Activated CD4-positive, CD25-positive, alpha-beta regulatory T cell treated with anti-CD3 and anti-CD28 coated beads, Interleukin-2, amount 50 U/mL, for 16 hours (primary cell): ENCODE results near the gene CCSER1.
"Not testable (repeated sequence)": the region's sequence is repeated elsewhere in the genome, so short reads cannot be mapped to it uniquely, and the experiment has no call there.

ENCODE experiments used
- DNase-seq: peaks from one replicate; pipeline ENCODE4 v3.0.0-alpha.2; 2020; ENCODE audit warnings: low read depth, low spot score

CCSER1 gene

DNA sequence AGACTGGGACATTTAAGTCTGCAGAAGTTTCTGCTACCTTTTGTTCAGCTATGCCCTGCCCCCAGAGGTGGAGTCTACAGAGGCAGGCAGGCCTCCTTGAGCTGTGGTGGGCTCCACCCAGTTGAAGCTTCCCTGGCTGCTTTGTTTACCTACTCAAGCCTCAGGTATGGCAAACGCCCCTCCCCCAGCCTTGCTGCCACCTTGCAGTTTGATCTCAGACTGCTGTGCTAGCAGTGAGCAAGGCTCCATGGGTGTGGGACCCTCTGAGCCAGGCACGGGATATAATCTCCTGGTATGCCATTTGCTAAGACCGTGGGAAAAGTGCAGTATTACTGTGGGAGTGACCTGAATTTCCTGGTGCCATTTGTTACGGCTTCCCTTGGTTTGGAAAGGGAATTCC, 1026.8 kb downstream of the CCSER1 start:
- DNase-seq = not testable (repeated sequence)

DNA sequence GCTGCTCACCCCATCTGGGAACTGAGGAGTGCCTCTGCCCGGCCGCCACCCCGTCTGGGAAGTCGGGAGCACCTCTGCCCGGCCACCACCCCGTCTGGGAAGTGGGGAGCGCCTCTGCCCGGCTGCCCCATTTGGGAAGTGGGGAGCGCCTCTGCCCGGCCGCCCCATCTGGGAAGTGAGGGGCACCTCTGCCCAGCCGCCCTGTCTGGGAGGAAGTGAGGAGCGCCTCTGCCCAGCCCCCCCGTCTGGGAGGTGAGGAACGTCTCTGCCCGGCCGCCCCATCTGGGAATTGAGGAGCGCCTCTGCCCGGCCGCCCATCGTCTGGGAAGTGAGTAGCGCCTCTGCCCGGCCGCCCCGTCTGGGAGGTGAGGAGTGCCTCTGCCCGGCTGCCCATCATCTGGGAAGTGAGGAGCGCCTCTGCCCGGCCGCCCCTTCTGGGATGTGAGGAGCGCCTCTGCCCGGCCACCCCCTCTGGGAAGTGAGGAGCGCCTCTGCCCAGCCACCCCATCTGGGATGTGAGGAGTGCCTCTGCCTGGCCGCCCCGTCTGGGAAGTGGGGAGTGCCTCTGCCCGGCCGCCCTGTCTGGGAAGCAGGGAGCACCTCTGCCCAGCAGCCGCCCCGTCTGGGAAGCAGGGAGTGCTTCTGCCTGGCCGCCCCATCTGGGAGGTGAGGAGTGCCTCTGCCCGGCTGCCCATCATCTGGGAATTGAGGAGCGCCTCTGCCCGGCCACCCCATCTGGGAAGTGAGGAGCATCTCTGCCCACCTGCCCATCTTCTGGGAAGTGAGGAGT, 1040.9 kb downstream of the CCSER1 start:
- not testable (repeated sequence) for DNase-seq

DNA sequence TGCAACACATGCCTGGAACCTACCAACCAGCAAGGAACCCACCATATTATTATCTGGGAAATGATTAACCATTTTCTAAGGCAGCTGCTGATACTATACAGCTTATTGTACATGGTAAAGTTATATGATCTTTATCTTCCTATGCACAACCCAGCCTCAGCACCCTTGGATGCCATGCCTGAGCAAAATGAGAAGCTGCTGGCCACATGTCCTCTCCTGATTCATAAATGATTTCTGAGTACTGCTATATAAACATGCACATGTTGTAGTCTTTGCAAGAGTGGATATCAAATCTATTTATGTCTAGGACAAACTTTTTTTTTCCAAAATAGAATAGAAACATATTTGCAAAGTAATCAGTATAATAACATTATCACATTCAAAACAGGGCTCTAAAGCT, 1043.6 kb downstream of the CCSER1 start:
- no peak for DNase-seq

DNA sequence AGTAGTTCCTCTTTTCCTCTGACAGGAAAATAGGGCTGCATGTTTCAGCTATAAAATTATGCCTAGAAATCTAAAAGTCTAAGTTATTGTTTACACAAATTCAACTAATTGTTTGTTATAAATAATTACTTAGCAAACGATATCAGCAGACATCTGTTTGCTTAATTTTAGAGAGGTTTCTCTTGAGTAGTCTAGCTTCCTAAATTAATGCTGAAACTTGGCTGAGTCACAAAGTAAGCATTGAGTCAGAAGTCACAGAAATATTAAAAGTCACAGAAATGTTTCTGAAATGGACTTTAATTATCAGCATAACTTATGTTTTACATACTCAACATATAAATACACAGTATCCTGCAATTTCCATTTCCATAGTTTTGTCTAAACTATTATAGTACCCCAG, 1044.0 kb downstream of the CCSER1 start:
- no peak for DNase-seq

DNA sequence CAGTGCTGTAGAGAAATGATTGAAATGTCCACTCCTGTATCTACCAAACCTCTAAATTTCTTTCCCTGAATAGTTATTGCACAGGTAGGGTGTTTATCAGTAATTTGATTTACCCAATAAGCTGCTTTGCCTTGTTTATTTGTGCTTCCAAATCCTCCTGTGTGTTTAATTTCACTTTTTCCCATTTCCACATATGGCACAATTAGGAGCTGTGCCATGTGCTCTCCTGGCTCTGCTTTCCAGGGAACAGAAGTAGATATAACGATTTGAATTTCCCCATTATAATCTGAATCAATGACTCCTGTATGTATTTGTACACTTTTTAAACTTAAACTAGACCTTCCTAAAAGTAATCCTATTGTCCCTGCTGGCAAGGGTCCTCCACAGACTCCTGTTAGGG, 1057.9 kb downstream of the CCSER1 start:
- not testable (repeated sequence) for DNase-seq

DNA sequence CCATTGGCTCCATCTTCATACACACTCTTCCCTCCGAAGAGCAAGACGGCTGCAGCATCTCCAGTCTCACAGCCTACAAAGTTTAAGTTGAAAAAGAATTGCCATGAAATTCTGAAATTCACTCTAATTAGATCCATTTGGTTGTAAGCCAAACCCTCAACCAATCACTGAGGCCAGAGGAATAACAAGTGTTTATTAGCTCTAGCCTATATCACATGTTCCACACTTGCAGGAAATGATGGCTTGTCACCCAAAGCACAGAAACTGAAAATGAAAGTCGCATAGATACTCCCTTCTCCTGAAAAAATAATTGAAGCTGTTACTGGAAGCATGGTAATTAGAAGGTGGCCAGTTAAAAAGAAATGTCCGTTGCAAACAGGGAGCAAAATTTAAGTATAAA, 1071.8 kb downstream of the CCSER1 start:
- no peak for DNase-seq

DNA sequence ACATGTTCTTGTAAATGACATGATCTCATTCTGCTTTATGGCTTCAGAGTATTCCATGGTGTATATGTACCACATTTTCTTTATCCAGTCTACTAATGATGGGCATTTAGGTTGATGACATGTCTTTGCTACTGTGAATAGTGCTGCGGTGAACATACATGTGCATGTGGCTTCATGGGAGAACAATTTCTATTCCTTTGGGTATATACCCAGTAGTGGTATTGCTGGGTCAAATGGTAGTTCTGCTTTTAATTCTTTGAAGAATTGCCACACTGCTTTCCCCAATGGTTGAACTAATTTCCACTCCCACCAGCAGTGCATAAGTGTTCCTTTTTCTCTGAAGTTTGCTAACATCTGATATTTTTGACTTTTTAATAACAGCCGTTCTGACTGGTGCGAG, 1080.3 kb downstream of the CCSER1 start:
- no peak for DNase-seq

DNA sequence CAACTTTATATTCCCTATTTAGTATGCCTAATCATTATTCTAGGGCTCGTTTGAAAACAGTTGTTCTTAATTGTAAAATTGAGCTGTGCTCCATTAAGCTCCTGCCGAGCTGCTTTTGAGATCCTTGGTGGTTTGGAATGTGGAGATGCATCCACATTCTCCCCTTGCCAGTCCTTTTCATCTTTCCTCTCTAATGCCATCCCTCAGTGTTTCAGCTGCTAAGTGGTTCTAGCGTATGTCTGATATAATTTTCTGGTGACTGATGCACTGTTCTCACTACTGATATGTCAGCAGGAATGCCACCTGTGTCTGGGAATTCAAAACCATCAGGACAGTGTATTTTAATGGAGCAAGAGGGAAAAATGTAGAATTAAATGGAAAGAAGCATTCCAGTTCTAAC, 1085.0 kb downstream of the CCSER1 start:
- DNase-seq = no peak

DNA sequence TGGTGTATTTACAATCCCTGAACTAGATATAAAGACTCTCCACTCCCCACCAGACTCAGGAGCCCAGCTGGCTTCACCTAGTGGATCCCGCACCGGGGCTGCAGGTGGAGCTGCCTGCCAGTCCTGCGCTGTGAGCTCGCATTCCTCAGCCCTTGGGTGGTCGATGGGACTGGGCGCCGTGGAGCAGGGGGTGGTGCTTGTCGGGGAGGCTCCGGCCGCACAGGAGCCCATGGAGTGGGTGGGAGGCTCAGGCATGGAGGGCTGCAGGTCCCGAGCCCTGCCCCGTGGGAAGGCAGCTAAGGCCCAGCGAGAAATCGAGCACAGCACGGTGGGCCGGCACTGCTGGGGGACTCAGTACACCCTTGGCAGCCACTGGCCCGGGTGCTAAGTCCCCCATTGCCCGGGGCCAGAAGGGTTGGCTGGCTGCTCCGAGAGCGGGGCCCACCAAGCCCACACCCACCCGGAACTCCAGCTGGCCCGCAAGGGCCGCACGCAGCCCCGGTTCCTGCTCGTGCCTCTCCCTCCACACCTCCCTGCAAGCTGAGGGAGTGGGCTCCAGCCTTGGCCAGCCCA, 1090.7 kb downstream of the CCSER1 start:
- not testable (repeated sequence) for DNase-seq

DNA sequence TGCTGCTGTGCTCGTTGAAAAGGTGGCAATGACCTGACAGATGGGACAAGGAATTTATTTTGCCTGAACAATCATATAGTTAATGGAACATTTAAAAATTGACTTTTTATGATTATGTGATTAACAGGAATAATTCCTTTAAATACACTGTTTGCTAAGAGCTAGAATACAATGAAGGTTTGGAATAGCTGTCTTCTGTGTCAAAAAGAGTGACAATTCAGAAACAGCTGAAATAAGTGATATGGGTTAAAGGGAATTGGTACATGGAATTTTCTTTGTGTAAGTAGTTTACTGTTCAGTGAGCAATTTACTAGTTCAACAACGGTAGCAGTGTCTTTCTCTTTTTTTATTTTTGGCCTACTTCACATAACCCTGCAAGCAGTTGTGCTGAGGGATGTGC, 1093.1 kb downstream of the CCSER1 start:
- no peak for DNase-seq

DNA sequence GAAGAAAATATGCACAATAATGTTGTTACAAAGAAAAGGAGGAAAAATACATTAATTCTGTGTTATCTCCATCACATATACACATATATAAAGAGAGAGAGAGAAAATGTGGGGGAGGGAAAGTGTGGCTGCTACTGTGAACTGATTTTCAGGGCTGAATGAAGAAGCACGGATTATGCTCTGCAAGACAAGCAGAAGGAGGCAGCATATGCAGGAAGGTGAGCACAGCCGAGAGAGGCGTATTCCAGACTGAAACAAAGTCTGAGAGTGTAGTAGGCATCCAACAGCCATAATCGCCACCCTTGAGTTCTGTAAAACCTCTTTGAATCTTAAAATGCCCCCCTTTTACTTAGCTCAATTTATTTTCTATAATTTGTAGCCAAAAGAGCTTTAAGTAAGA, 1094.8 kb downstream of the CCSER1 start:
- DNase-seq = no peak

DNA sequence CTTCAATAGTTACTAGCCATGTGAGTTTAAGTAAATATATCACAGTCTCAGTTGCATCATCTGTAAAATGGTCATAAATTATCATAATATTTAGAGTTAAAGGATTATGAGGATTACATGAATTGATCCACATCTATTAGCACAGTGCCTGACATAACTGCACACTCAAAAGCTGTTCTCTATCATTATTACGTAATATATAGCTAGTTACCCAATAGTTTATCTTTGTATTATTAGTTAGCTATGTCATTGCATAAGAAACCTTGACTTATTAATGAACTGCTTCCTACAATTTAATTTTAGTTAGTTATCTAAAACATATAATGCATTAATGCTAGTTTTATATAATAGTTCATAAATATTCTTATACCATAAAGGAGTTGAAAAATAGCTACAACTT, 1099.7 kb downstream of the CCSER1 start:
- no peak for DNase-seq

DNA sequence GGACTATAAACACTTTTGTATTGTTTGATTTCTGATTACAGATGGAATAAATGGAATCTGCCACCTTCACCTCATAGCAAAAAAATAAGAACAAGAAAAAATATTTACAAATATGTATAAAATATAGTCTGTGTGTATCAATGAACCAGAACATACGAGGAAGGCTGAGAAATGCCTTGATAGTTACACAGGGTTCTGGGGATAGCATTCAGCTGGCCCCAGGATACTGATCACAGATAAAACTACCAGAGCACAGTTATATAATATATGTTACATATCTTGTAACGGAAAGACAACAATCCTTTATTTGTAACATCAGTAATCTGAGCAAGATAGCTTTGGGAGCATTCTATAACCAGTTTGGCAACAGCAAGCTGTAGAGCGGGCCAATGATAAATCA, 1101.5 kb downstream of the CCSER1 start:
- DNase-seq = no peak

DNA sequence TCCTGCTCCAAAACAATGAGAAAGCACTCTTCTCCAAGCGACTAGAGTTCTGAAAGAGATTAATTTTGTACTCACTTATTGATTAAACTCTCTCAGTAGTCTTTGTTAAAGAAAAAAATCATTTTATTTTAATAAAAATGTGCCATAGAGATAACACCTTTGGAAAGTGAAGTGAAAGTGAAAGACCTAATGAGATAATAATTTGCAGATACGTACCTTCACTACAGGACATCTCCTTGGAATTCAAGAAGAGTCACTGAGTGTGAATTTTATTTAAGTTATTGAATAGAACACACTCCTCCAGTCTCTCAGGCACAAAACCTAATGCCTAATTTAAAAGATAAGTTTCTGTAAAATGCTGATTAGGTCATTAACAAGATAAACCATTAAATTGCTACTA, 1106.0 kb downstream of the CCSER1 start:
- DNase-seq = no peak

DNA sequence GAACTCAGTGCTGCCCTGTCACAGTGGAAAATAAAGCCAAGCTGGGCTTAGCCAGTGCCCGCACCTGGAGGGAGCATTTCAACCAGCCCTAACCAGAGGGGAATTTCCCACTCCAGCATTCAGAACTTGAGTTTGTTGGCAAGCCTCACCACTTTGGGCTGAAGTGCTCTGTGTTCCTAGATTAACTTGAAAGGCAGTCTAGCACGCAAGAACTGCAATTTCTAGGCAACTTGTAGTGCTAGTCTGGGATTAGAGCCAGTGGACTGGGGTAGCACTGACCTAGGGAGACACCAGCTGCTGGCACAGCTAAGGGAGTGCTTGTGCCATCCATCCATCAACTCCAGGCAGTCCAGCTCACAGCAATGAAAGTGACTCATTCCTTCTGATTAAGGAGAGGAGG, 1115.9 kb downstream of the CCSER1 start:
- no peak for DNase-seq

DNA sequence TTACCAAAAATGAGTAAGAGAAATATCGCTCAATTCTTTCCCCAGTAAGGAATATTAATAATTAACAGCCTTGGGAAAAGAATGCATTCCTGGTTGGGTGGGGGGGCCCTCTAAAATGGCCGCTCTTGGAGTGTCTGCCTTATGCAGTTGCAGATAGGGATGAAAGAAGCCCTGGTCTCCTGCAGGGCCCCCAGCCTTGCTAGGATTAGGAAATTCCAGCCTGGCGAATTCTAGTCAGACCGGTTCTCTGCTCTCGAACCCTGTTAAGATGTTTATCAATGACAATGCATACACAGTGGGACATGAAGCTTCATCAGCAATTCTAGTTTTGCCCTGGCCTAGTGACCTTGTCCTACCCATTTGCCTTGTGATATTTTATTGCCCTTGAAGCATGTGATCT, 1128.8 kb downstream of the CCSER1 start:
- DNase-seq = no peak

DNA sequence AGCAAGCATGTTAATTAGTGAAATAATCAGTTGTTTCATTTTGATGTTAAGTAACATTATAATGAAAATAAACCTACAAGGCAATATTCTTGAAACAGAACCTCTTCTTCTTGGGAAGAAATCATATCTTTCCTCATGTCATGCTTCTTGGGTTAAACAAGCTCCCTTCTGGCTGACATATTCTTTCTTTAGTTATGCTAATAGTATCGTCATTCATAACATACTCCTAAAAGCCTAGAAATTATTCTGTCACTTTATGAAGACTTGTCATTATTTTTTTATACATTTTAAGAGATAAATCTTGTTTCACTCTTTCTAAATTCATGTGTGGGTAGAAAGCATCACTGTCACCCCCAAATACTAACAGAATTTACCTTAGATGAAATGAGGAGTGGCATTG, 1129.6 kb downstream of the CCSER1 start:
- no peak for DNase-seq

DNA sequence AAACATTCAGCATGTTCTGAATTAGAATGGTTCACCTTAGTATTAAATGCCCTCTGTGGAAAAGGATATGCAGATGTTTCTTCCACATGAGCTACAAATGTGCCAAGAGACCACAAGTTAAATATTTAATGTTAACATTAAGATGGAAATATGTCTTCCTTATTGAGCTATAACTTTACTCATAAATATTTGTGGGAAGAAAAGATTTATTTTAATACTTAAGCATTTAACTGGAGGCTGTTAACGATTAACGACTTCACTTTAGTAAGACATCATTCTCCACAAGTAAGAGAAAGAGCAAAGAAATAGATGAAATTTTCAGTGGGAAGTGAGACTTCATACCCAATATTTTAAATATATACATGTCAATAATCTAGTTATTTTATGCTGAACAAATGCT, 1130.5 kb downstream of the CCSER1 start:
- DNase-seq = no peak

DNA sequence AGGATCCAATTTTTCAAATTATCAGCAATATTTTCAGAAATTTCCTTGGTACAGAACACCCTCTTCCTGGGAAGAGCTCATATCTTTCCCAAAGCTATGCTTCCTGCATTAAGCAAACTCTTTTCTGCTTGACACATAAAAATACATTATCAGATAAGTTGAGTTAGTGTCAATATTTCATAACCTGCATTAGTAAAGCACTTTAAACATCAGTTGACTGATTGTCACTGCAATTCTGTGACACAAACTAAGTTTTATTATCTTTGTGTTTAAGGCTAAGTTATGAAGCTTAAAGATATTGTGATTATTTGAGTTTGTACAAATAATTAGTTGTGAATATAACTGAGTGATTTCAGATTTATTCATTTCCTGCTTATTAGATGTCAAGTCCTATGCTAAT, 1131.1 kb downstream of the CCSER1 start:
- no peak for DNase-seq

DNA sequence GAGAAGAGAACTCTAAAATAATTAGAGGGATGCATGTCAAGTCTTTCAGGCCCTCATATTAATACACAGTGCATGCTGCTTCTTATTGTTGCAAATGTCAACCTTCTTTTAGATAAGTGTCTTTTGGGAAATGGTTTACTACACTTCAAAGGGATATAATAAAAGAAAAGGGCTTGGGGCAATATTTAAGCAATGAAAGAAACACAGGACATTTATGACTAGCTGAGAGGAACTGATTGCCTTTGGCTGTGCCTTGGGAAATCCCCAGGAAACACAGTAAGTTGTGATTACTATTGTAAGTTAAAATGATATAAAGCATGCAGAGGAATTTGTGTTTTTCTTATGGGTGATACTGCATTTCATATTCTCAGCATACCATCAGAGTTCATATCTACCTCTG, 1140.3 kb downstream of the CCSER1 start:
- DNase-seq = no peak

DNA sequence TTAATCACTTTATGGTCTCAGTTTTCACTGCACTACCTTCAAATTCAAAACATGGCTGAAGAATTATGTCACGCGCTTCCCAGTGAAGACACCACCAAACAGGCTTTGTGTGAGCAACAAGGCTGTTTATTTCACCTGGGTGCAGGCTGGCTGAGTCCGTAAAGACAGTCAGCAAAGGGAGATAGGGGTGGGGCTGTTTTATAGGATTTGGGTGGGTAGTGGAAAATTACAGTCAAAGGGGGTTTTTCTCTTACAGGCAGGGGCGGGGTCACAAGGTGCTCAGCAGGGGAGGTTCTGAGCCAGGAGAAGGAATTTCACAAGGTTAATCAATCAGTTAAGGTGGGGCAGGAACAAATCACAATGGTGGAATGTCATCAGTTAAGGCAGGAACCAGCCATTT, 1141.3 kb downstream of the CCSER1 start:
- DNase-seq = not testable (repeated sequence)

DNA sequence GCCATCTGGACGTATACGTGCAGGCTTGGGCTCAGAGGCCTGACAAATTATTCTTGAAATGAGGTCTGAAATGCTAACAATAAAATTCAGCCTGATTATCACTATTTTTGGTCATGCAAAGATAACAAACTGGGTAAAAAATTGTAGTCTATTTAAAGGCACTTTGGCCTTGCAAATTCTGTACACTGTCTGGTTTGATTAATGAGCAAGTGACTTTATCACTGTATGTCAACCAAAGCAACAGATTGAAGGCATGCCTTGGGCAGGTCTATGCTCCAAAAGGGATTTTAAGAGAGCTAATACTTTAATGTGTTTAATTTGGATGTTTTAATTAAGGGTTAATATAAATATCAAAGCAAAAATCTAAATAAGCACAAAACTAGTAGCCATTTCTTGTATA, 1141.7 kb downstream of the CCSER1 start:
- no peak for DNase-seq

DNA sequence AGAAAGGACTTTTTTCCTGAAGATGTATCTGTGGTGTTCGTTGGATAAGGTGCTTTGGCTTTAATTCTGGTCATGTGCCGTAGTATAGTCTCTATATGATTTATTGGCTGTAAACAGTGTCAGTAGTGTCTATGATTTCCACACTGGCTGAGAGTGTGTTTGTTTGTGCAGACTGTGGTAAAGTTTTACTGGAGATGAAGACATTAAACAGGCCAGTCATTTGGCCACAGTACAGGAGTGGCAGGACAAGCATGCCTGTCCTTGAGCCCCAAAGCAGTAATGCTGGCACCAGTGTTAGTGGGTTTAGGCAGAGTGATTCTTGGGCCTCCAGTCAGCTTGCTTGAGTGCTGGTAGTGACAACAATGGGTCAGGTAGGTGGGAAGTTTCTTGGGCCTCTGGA, 1152.7 kb downstream of the CCSER1 start:
- DNase-seq = no peak
